MM.1S (cell line): ENCODE measurements around the gene F8A2.
"Not testable (repeated sequence)": the region's sequence is repeated elsewhere in the genome, so short reads cannot be mapped to it uniquely, and the experiment has no call there.

ENCODE experiments used
- DNase-seq: peaks from one replicate; pipeline ENCODE4 v3.0.0-alpha.2; 2015
- H2AFZ ChIP-seq: fragments of 300-600 bp; sonication (generic); 2 replicates; pipeline ENCODE4 v1.6.0; 2016; ENCODE audit warnings: antibody characterized with exemption, low read length
- H3F3A ChIP-seq: fragments of 300-600 bp; sonication (generic); 2 replicates; pipeline ENCODE4 v1.6.1; 2016; ENCODE audit warnings: mild to moderate bottlenecking, antibody characterized with exemption, low read length, moderate library complexity, mixed read lengths; ENCODE audit not compliant: insufficient read depth
- H3K27ac ChIP-seq: fragments of 300-600 bp; sonication (generic); 2 replicates; pipeline ENCODE4 v1.5.1; 2016; ENCODE audit warnings: mild to moderate bottlenecking, low read length
- H3K27me3 ChIP-seq: fragments of 300-600 bp; sonication (generic); replicated peaks from 2 replicates; pipeline ENCODE4 v1.6.0; 2016; ENCODE audit warnings: low read length; ENCODE audit not compliant: insufficient read depth
- H3K36me3 ChIP-seq: fragments of 300-600 bp; sonication (generic); replicated peaks from 2 replicates; pipeline ENCODE4 v1.6.1; 2016; ENCODE audit warnings: mild to moderate bottlenecking, low read length, mixed read lengths; ENCODE audit not compliant: insufficient read depth
- H3K4me1 ChIP-seq: fragments of 300-600 bp; sonication (generic); 2 replicates; pipeline ENCODE4 v1.6.1; 2016; ENCODE audit warnings: low read length, mixed read lengths
- H3K4me2 ChIP-seq: fragments of 300-600 bp; sonication (generic); 2 replicates; pipeline ENCODE4 v1.6.0; 2016; ENCODE audit warnings: low read depth, low read length
- H3K4me3 ChIP-seq: fragments of 300-600 bp; sonication (generic); 2 replicates; pipeline ENCODE4 v1.5.1; 2016; ENCODE audit warnings: low read length, mixed read lengths
- H3K79me2 ChIP-seq: fragments of 300-600 bp; sonication (generic); 2 replicates; pipeline ENCODE4 v1.6.1; 2016; ENCODE audit warnings: mixed run types, low read length, mixed read lengths
- H3K9ac ChIP-seq: fragments of 300-600 bp; sonication (generic); 2 replicates; pipeline ENCODE4 v1.6.1; 2016; ENCODE audit warnings: low read length, mixed read lengths
- H3K9me2 ChIP-seq: fragments of 300-600 bp; sonication (generic); replicated peaks from 2 replicates; pipeline ENCODE4 v1.6.1; 2016; ENCODE audit warnings: mild to moderate bottlenecking, low read length, mixed read lengths; ENCODE audit not compliant: insufficient read depth
- H3K9me3 ChIP-seq: fragments of 300-600 bp; sonication (generic); replicated peaks from 2 replicates; pipeline ENCODE4 v1.6.1; 2016; ENCODE audit warnings: mild to moderate bottlenecking, low read length, mixed read lengths; ENCODE audit not compliant: insufficient read depth
- H4K20me1 ChIP-seq: fragments of 300-600 bp; sonication (generic); 2 replicates; pipeline ENCODE4 v1.6.1; 2016; ENCODE audit warnings: mild to moderate bottlenecking, low read length, moderate library complexity, mixed read lengths; ENCODE audit not compliant: insufficient read depth
- CTCF ChIP-seq: fragments of 300-600 bp; sonication (generic); IDR thresholded peaks from 2 replicates; pipeline ENCODE4 v1.5.1; 2016; ENCODE audit warnings: antibody characterized with exemption, low read length, mixed read lengths
- EZH2 ChIP-seq: fragments of 300-600 bp; sonication (generic); optimal IDR thresholded peaks from 2 replicates; pipeline ENCODE3; 2017; ENCODE audit warnings: low read depth, mild to moderate bottlenecking, antibody characterized with exemption, low read length, mixed read lengths
- EZH2phosphoT487 ChIP-seq: fragments of 300-600 bp; sonication (generic); IDR thresholded peaks from 2 replicates; pipeline ENCODE4 v1.6.1; 2018; ENCODE audit warnings: antibody characterized with exemption, low read length

F8A2 gene

GRCh38 chrX:155349448-155349847 is 32.4 kb upstream of the F8A2 start:
- not testable (repeated sequence) for H3K9me3 ChIP-seq, H3K4me2 ChIP-seq, H3K27ac ChIP-seq, H3K9me2 ChIP-seq, H3K4me3 ChIP-seq, H2AFZ ChIP-seq, H3K36me3 ChIP-seq, H3K27me3 ChIP-seq, H3K79me2 ChIP-seq, H3K9ac ChIP-seq, H4K20me1 ChIP-seq, H3K4me1 ChIP-seq, H3F3A ChIP-seq, DNase-seq

- not testable (repeated sequence) for H4K20me1 ChIP-seq, H3K79me2 ChIP-seq, H3K9me3 ChIP-seq, H3K27me3 ChIP-seq, H3K9ac ChIP-seq, H3K4me2 ChIP-seq, H3F3A ChIP-seq, H3K9me2 ChIP-seq, H3K4me3 ChIP-seq, H3K27ac ChIP-seq, H2AFZ ChIP-seq, DNase-seq, H3K4me1 ChIP-seq, H3K36me3 ChIP-seq
These were observed 18.2 kb upstream of the F8A2 start for GRCh38 chrX:155363712-155364111.

GRCh38 chrX:155373777-155374458 is 8.0 kb upstream of the F8A2 start:
- H2AFZ ChIP-seq, H3K4me3 ChIP-seq, H3K27me3 ChIP-seq, H3K9me2 ChIP-seq, H4K20me1 ChIP-seq, DNase-seq, H3K4me1 ChIP-seq, H3K36me3 ChIP-seq, H3K79me2 ChIP-seq, H3K9ac ChIP-seq, H3K27ac ChIP-seq, H3K9me3 ChIP-seq, H3K4me2 ChIP-seq, H3F3A ChIP-seq: not testable (repeated sequence)

- H3K4me2 ChIP-seq, H3K79me2 ChIP-seq, H3K9ac ChIP-seq, H3K9me3 ChIP-seq, H2AFZ ChIP-seq, H3K27me3 ChIP-seq, DNase-seq, H3F3A ChIP-seq, H3K4me3 ChIP-seq, H3K27ac ChIP-seq, H4K20me1 ChIP-seq, H3K36me3 ChIP-seq, H3K4me1 ChIP-seq, H3K9me2 ChIP-seq: not testable (repeated sequence)
These were observed 2.1 kb upstream of the F8A2 start for GRCh38 chrX:155379802-155380201.

- H3K4me3 ChIP-seq, result not testable (repeated sequence)
These were observed 653 bp downstream of the F8A2 start for GRCh38 chrX:155382529-155382967.

GRCh38 chrX:155389634-155390033 is 7.7 kb downstream of the F8A2 start:
- Histone ChIP-seq H2AFZ (no peak overlapping the region), H3F3A (no peaks in the 10 kb centered on the region), H3K4me3 (no peak overlapping the region), H3K4me2 (no peak overlapping the region), H3K79me2 (no peaks in the 10 kb centered on the region), H3K4me1 (no peaks in the 10 kb centered on the region), H3K27ac (no peak overlapping the region), H3K36me3 (no peaks in the 10 kb centered on the region), H3K27me3 (no peaks in the 10 kb centered on the region), H3K9me3 (no peaks in the 10 kb centered on the region), H4K20me1 (no peaks in the 10 kb centered on the region), H3K9ac (no peak overlapping the region), H3K9me2 (no peaks in the 10 kb centered on the region)
- TF ChIP-seq EZH2phosphoT487 (no peak), EZH2 (no peak), CTCF (no peak)
- DNase-seq, result no peak

More at GRCh38 chrX:155382529-155382967, 653 bp downstream of the F8A2 start:
- H3K9ac ChIP-seq, H3K4me1 ChIP-seq, H3K4me2 ChIP-seq, H3K9me3 ChIP-seq, H4K20me1 ChIP-seq, H3K36me3 ChIP-seq, H3K27me3 ChIP-seq, H3K27ac ChIP-seq, H3K9me2 ChIP-seq, H2AFZ ChIP-seq, DNase-seq, H3F3A ChIP-seq, H3K79me2 ChIP-seq: not testable (repeated sequence)

- not testable (repeated sequence) for DNase-seq, H3K4me1 ChIP-seq, H3K27me3 ChIP-seq, H2AFZ ChIP-seq, H4K20me1 ChIP-seq, H3K27ac ChIP-seq, H3F3A ChIP-seq, H3K79me2 ChIP-seq, H3K4me2 ChIP-seq, H3K9me2 ChIP-seq, H3K9ac ChIP-seq, H3K36me3 ChIP-seq, H3K4me3 ChIP-seq, H3K9me3 ChIP-seq
These were observed 12.9 kb downstream of the F8A2 start for GRCh38 chrX:155394747-155395276.
